HG03460 (cell line): ENCODE data around the gene DKKL1.
"Not testable (repeated sequence)": the region's sequence is repeated elsewhere in the genome, so short reads cannot be mapped to it uniquely, and the experiment has no call there.

Experiments
- ATAC-seq: cut with Tn5 transposase; IDR thresholded peaks from one replicate; pipeline ENCODE4 v1.9.1; 2021; ENCODE audit not compliant: unreplicated experiment

The DKKL1 gene

GRCh38 chr19:49363268-49364082 is at the start of gene DKKL1:
Gene DKKL1, plus strand, starts transcription at chr19:49363877. Its CDS starts 122 bp downstream, at chr19:49363999.
- ATAC-seq: peak; percentile 59

GRCh38 chr19:49315111-49315510 is 48.6 kb upstream of the DKKL1 start:
- ATAC-seq: no peak

- ATAC-seq: no peak
Observed at GRCh38 chr19:49316284-49316683, 47.4 kb upstream of the DKKL1 start.

GRCh38 chr19:49318296-49318695 is 45.4 kb upstream of the DKKL1 start:
- ATAC-seq: no peak

GRCh38 chr19:49324801-49325576 is 38.7 kb upstream of the DKKL1 start, which contains the start of gene SLC6A16:
Gene SLC6A16, minus strand, starts transcription at chr19:49325191. Its CDS starts 13,844 bp downstream, at chr19:49311347.
- no peak for ATAC-seq

GRCh38 chr19:49325756-49326155 is 37.9 kb upstream of the DKKL1 start:
- ATAC-seq: not testable (repeated sequence)

GRCh38 chr19:49326165-49326704 is 37.4 kb upstream of the DKKL1 start:
- no peak for ATAC-seq

GRCh38 chr19:49327878-49328544 is 35.7 kb upstream of the DKKL1 start:
- ATAC-seq: no peak

GRCh38 chr19:49328741-49329140 is 34.9 kb upstream of the DKKL1 start:
- ATAC-seq: no peak

GRCh38 chr19:49331187-49331586 is 32.5 kb upstream of the DKKL1 start:
- ATAC-seq: not testable (repeated sequence)

GRCh38 chr19:49331616-49332055 is 32.0 kb upstream of the DKKL1 start:
- no peak for ATAC-seq

- not testable (repeated sequence) for ATAC-seq
Observed at GRCh38 chr19:49332691-49333417, 30.8 kb upstream of the DKKL1 start.

GRCh38 chr19:49333418-49333805 is 30.3 kb upstream of the DKKL1 start:
- no peak for ATAC-seq

GRCh38 chr19:49333811-49334288 is 29.8 kb upstream of the DKKL1 start:
- peak; percentile 44 for ATAC-seq

- no peak for ATAC-seq
Observed at GRCh38 chr19:49335071-49335783, 28.4 kb upstream of the DKKL1 start, which contains the start of gene CD37. Gene CD37, plus strand, starts transcription at chr19:49335406. Its CDS starts 135 bp downstream, at chr19:49335541.

- ATAC-seq: no peak
Observed at GRCh38 chr19:49335784-49336481, 27.7 kb upstream of the DKKL1 start.

GRCh38 chr19:49336482-49337266 is 27.0 kb upstream of the DKKL1 start:
- ATAC-seq: no peak
